HUES64 (cell line): Measurements from ENCODE around the gene L2HGDH.

Experiments used
- H3K27ac ChIP-seq: 2 replicates; pipeline ENCODE4 v1.7.0; 2013; ENCODE audit warnings: low read depth, low read length, inconsistent platforms
- H3K27me3 ChIP-seq: 2 replicates; pipeline ENCODE4 v1.6.1; 2013; ENCODE audit warnings: mild to moderate bottlenecking, low read length; ENCODE audit not compliant: insufficient read depth
- H3K36me3 ChIP-seq: 2 replicates; pipeline ENCODE4 v1.6.1; 2013; ENCODE audit warnings: mild to moderate bottlenecking, low read length; ENCODE audit not compliant: insufficient read depth
- H3K4me1 ChIP-seq: 2 replicates; pipeline ENCODE4 v1.6.1; 2013; ENCODE audit warnings: mild to moderate bottlenecking, low read length, moderate library complexity; ENCODE audit not compliant: insufficient read depth
- H3K4me3 ChIP-seq: 2 replicates; pipeline ENCODE4 v1.5.1; 2013; ENCODE audit warnings: mild to moderate bottlenecking, low read length, moderate library complexity
- H3K9ac ChIP-seq: 2 replicates; pipeline ENCODE4 v1.6.1; 2013; ENCODE audit warnings: mild to moderate bottlenecking, low read depth, low read length
- H3K9me3 ChIP-seq: 2 replicates; pipeline ENCODE4 v1.6.1; 2013; ENCODE audit warnings: low read depth, low read length; ENCODE audit not compliant: insufficient read depth
- WGBS: fragments of 150-250, 120-280 bp; methylation state at CpG from one replicate; pipeline ENCODE4 v1.1.7; 2013; ENCODE audit warnings: missing lambda C conversion rate; 5-methylcytosine and 5-hydroxymethylcytosine counted together

Gene L2HGDH

DNA sequence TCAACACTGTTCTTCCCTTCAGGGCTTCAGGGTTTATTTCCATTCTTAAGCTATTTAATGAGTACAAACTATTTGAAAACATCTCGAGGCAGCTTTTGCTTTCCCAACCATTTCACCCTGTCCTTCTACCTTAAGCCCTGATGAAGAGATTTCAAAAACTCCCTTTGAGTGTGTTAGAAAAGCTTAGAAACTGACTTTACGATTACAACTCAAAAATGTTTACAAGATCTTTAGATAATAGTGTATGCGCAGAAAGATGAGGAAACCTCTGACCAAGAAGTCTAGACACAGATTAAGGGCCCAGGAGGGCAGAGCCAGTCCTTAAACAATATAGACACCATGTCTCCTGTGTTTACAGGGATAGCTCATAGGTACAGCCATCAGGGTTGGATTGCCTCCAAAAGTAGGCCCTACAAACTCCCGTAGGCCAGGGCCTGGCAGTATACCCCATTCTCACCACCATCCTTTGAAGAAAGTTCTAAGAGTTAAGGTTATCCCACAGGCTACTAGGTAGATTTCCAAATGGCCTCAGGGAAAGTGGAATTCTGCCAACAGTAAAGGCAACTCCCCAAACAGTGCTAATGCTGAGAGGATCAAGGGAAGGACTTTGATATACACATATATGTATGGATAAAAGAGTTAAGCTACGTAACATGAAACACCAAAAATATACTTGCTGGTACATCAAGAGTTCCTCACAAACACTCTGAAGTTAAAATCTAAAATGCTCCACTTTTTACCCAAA is 69.3 kb downstream of the L2HGDH start:
- H3K4me3 ChIP-seq: no peak overlapping the region
- H3K9ac ChIP-seq: no peak overlapping the region
- peaks cover 24% of the 10 kb centered on the region for H3K36me3 ChIP-seq
- no peaks in the 10 kb centered on the region for H3K4me1 ChIP-seq
- no peaks in the 10 kb centered on the region for H3K9me3 ChIP-seq
- WGBS: 88% methylated on average over 3 of the region's 5 CpGs
- H3K27me3 ChIP-seq: no peaks in the 10 kb centered on the region
- no peak overlapping the region for H3K27ac ChIP-seq

- no peaks in the 10 kb centered on the region for H3K4me1 ChIP-seq
- no peak overlapping the region for H3K4me3 ChIP-seq
- no peaks in the 10 kb centered on the region for H3K9me3 ChIP-seq
- H3K36me3 ChIP-seq: peaks cover 22% of the 10 kb centered on the region
- no peak overlapping the region for H3K27ac ChIP-seq
- 100% methylated on average over 1 of the region's 1 CpG for WGBS
- H3K27me3 ChIP-seq: no peaks in the 10 kb centered on the region
- no peak overlapping the region for H3K9ac ChIP-seq
Observed at GRCh38 chr14:50242096-50242495, 69.9 kb downstream of the L2HGDH start.

GRCh38 chr14:50237427-50237826 is 74.6 kb downstream of the L2HGDH start:
- WGBS: 59% methylated on average over 3 of the region's 3 CpGs
- no peak overlapping the region for H3K9ac ChIP-seq
- H3K4me3 ChIP-seq: no peak overlapping the region

DNA sequence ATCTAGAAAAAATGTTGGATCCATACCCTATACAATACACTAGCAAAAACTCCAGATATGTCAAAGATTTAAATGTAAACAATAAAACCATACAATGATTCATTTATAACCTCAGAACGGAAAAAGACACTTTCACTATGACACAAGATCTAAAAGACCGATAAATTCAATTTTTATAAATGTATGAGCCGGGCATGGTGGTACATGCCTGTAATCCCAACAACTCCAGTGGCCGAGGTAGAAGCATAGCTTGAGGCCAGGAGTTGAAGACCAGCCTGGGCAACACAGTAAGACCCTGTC is 78.1 kb downstream of the L2HGDH start:
- Histone ChIP-seq H3K27ac (no peak overlapping the region), H3K27me3 (peaks cover 8% of the 10 kb centered on the region; the same call in 1 of the 2 replicates), H3K9ac (no peak overlapping the region), H3K4me3 (no peak overlapping the region), H3K9me3 (0 out of 2 replicates have a peak, but pooled peaks cover under 1% of the 10 kb centered on the region), H3K4me1 (peaks cover 11% of the 10 kb centered on the region; the same call in 1 of the 2 replicates), H3K36me3 (no peaks in the 10 kb centered on the region)
- 94% methylated on average over 4 of the region's 4 CpGs for WGBS

More at GRCh38 chr14:50237427-50237826, 74.6 kb downstream of the L2HGDH start:
- Histone ChIP-seq H3K4me1 (no peaks in the 10 kb centered on the region), H3K27me3 (peaks cover 6% of the 10 kb centered on the region; the same call in 1 of the 2 replicates), H3K27ac (no peak overlapping the region), H3K9me3 (no peaks in the 10 kb centered on the region), H3K36me3 (no peaks in the 10 kb centered on the region)

- peaks cover 8% of the 10 kb centered on the region; the same call in 1 of the 2 replicates for H3K27me3 ChIP-seq
- H3K27ac ChIP-seq: no peak overlapping the region
- H3K9ac ChIP-seq: no peak overlapping the region
- H3K4me1 ChIP-seq: peaks cover 11% of the 10 kb centered on the region; the same call in 1 of the 2 replicates
- WGBS: 90% methylated on average over 14 of the region's 14 CpGs
- H3K4me3 ChIP-seq: no peak overlapping the region
- no peaks in the 10 kb centered on the region for H3K36me3 ChIP-seq
- peaks cover 4% of the 10 kb centered on the region; the same call in 1 of the 2 replicates for H3K9me3 ChIP-seq
Observed at GRCh38 chr14:50233166-50233950, 78.7 kb downstream of the L2HGDH start.

- H3K27ac ChIP-seq: no peak overlapping the region
- peaks cover 8% of the 10 kb centered on the region; the same call in 1 of the 2 replicates for H3K27me3 ChIP-seq
- no peaks in the 10 kb centered on the region for H3K36me3 ChIP-seq
- H3K4me3 ChIP-seq: peak overlapping the region; percentile 96
- H3K9ac ChIP-seq: peak overlapping the region; percentile 81
- 52% methylated on average over 10 of the region's 13 CpGs for WGBS
- H3K4me1 ChIP-seq: peaks cover 11% of the 10 kb centered on the region; the same call in 1 of the 2 replicates
- peaks cover 6% of the 10 kb centered on the region; the same call in 1 of the 2 replicates for H3K9me3 ChIP-seq
Observed at GRCh38 chr14:50232276-50232642, 79.8 kb downstream of the L2HGDH start.

DNA sequence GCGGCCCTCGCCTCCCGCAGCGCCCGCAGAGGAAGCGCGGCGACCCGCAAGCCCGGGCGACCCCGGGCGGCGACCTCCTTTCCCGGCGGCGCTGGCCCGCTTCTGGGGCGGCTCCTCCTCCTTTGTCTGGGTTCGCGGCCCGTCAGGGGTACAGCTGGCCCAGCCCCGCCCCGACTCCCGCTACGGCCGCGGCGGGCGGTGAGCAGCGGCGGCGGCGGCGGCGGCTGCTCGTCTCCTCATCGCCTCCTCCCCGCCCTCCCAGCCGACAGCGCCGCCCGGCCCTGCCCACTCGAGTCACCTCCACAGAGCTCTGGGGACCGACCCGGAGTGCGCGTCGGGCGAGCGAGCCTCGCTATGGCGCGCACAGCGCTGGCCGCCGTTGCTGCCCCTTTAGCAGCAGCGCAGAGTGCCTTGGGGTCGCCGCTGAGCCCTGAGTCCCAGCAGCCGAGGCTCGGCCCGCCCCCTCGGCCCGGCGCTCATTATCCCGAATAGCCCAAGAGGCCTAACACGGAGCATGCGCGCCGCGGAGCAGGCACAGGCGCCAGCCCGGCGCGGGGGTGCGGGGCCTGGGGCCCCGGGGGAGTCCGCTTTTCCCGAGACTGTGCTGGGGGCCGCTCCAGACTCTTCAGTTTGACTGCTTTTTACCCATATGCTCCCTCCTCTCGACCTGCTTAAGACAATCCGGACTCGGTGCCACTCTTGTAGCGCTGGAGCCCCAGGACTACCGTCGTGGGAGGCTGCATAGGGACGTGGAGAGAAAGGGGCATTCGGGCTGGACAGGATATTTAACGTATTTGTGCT is 80.4 kb downstream of the L2HGDH start, which contains the start of gene SOS2:
SOS2 (minus strand) TSS at position 104 of the 801 bp plus-strand sequence. CDS start 295 bp downstream, outside the sequence.
- peaks cover 6% of the 10 kb centered on the region; the same call in 1 of the 2 replicates for H3K9me3 ChIP-seq
- H3K4me3 ChIP-seq: peak within 1 kb of the TSS; percentile 96
- under 1% methylated on average over 90 of the region's 90 CpGs for WGBS
- H3K36me3 ChIP-seq: no peaks in the 10 kb centered on the region
- peaks cover 8% of the 10 kb centered on the region; the same call in 1 of the 2 replicates for H3K27me3 ChIP-seq
- peaks cover 11% of the 10 kb centered on the region; the same call in 1 of the 2 replicates for H3K4me1 ChIP-seq
- peak within 1 kb of the TSS; percentile 86 for H3K27ac ChIP-seq
- H3K9ac ChIP-seq: peak within 1 kb of the TSS; percentile 81

- peaks cover 6% of the 10 kb centered on the region; the same call in 1 of the 2 replicates for H3K9me3 ChIP-seq
- under 1% methylated on average over 64 of the region's 64 CpGs for WGBS
- peak overlapping the region; percentile 81 for H3K9ac ChIP-seq
- peak overlapping the region; percentile 96 for H3K4me3 ChIP-seq
- peak overlapping the region; percentile 86; the same call in 1 of the 2 replicates for H3K27ac ChIP-seq
- H3K36me3 ChIP-seq: no peaks in the 10 kb centered on the region
- H3K27me3 ChIP-seq: peaks cover 8% of the 10 kb centered on the region; the same call in 1 of the 2 replicates
- peaks cover 18% of the 10 kb centered on the region for H3K4me1 ChIP-seq
Observed at GRCh38 chr14:50230701-50231474, 81.1 kb downstream of the L2HGDH start.

DNA sequence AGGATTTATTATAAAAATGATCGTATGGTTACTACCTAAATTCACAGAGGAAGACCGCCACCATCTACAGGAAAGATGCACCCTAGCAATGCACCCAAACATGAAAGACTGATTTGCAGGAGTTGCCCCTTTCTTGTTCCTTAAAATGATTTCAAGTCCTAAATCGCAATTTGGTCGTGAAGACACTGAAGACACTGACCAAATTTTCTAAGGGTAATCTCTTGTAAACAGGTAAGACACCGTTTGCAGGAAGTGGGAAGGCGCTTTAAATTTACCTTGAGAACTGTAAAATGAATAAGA is 81.7 kb downstream of the L2HGDH start:
- Histone ChIP-seq H3K9me3 (peaks cover 6% of the 10 kb centered on the region; the same call in 1 of the 2 replicates), H3K4me1 (peaks cover 23% of the 10 kb centered on the region), H3K4me3 (peak overlapping the region; percentile 96), H3K36me3 (no peaks in the 10 kb centered on the region), H3K27ac (no peak overlapping the region), H3K27me3 (peaks cover 8% of the 10 kb centered on the region; the same call in 1 of the 2 replicates), H3K9ac (peak overlapping the region; percentile 81; the same call in 1 of the 2 replicates)
- 29% methylated on average over 6 of the region's 6 CpGs for WGBS

DNA sequence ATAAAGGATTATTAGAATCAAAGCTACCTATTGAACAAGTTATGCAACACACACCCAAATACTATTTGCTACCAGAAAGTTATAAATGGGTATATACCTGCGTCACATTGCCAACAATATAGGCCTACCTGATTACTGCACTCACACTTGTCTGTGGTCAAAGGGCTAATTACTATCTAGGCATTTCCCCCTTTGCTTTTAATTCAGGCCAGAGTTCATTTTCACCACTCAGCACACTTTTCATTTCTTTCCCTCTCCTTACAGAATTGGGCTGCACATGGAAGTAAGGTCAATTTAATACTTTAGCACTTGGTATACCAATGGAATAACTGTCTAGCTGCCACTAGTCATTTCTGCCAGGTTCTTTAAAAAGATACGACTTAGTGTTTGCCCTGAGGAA is 82.3 kb downstream of the L2HGDH start:
- Histone ChIP-seq H3K36me3 (no peaks in the 10 kb centered on the region), H3K4me3 (peak overlapping the region; percentile 96; the same call in 1 of the 2 replicates), H3K9ac (no peak overlapping the region), H3K4me1 (peaks cover 25% of the 10 kb centered on the region), H3K9me3 (peaks cover 6% of the 10 kb centered on the region; the same call in 1 of the 2 replicates), H3K27me3 (peaks cover 8% of the 10 kb centered on the region; the same call in 1 of the 2 replicates), H3K27ac (no peak overlapping the region)
- 79% methylated on average over 2 of the region's 2 CpGs for WGBS
